Hepatocyte (in vitro differentiated cells): ENCODE results near the gene IKBKE. TPM values are rescaled to one million over a fixed set of nuclear protein-coding genes. Genes with fewer than 3 reads are reported as not detected.
A peak's percentile ranks its signal among the peaks of the same experiment; 100 is the strongest.

Experiments used
- DNase-seq: peaks from one replicate; pipeline ENCODE4 v3.0.0-alpha.2; 2016; ENCODE audit warnings: low spot score
- H2AFZ ChIP-seq: fragments of 200-600 bp; sonication (generic); 2 replicates; pipeline ENCODE4 v1.6.0; 2016; ENCODE audit warnings: antibody characterized with exemption, mild to moderate bottlenecking
- H3K27ac ChIP-seq: fragments of 200-600 bp; sonication (generic); 2 replicates; pipeline ENCODE4 v1.5.1; 2016; ENCODE audit warnings: mild to moderate bottlenecking
- H3K27me3 ChIP-seq: fragments of 200-600 bp; sonication (generic); 2 replicates; pipeline ENCODE4 v1.6.1; 2016
- H3K36me3 ChIP-seq: fragments of 200-600 bp; sonication (generic); replicated peaks from 2 replicates; pipeline ENCODE4 v1.5.1; 2016; ENCODE audit warnings: low read depth; ENCODE audit not compliant: insufficient read depth
- H3K4me1 ChIP-seq: fragments of 200-600 bp; sonication (generic); 2 replicates; pipeline ENCODE4 v1.5.1; 2016; ENCODE audit warnings: mild to moderate bottlenecking, moderate library complexity; ENCODE audit not compliant: insufficient read depth
- H3K4me2 ChIP-seq: fragments of 200-600 bp; sonication (generic); 2 replicates; pipeline ENCODE4 v1.6.0; 2016
- H3K4me3 ChIP-seq: fragments of 200-600 bp; sonication (generic); 2 replicates; pipeline ENCODE4 v1.5.1; 2016; ENCODE audit warnings: mild to moderate bottlenecking
- H3K79me2 ChIP-seq: fragments of 200-600 bp; sonication (generic); 2 replicates; pipeline ENCODE4 v1.6.0; 2017; ENCODE audit warnings: mild to moderate bottlenecking
- H3K9me2 ChIP-seq: fragments of 200-600 bp; sonication (generic); replicated peaks from 2 replicates; pipeline ENCODE4 v1.6.0; 2017; ENCODE audit warnings: mild to moderate bottlenecking; ENCODE audit not compliant: insufficient read depth
- H3K9me3 ChIP-seq: fragments of 200-600 bp; sonication (generic); 2 replicates; pipeline ENCODE4 v1.5.1; 2016; ENCODE audit warnings: low read depth, mild to moderate bottlenecking
- H4K20me1 ChIP-seq: fragments of 200-600 bp; sonication (generic); 2 replicates; pipeline ENCODE4 v1.6.0; 2016; ENCODE audit warnings: mild to moderate bottlenecking; ENCODE audit not compliant: insufficient read depth, poor library complexity, severe bottlenecking
- EZH2 ChIP-seq: fragments of 200-600 bp; sonication (generic); IDR thresholded peaks from 2 replicates; pipeline ENCODE4 v1.6.1; 2016; ENCODE audit warnings: antibody characterized with exemption, mild to moderate bottlenecking, borderline replicate concordance
- EZH2phosphoT487 ChIP-seq: fragments of 200-600 bp; sonication (generic); IDR thresholded peaks from one replicate; pipeline ENCODE4 v1.6.1; 2018; ENCODE audit warnings: antibody characterized with exemption, mild to moderate bottlenecking, low read depth, moderate library complexity; ENCODE audit not compliant: unreplicated experiment, severe bottlenecking
- WGBS: methylation state at CpG from one replicate; pipeline ENCODE4 v1.1.6; 2016; ENCODE audit warnings: low lambda C conversion rate; ENCODE audit errors: missing lambda C conversion rate; 5-methylcytosine and 5-hydroxymethylcytosine counted together
- polyA plus RNA-seq: library from polyadenylated mRNA; unstranded; fragments of >200 nt; fragmentation: Nextera tagmentation; extraction: Ambion mirVana; gene quantifications from 2 replicates; pipeline ENCODE4 v1.2.1, GENCODE V29; 2016
- total RNA-seq: library from RNA; depleted of rRNA; stranded (reverse); fragments of >200 nt; gene quantifications from 2 replicates; pipeline ENCODE4 v1.2.3, GENCODE V29; 2014
- TF ChIP-seq, protein P1 (sequence below): fragments of 200-600 bp; sonication (generic); IDR thresholded peaks from 2 replicates; pipeline ENCODE4 v1.5.1; 2016; ENCODE audit warnings: antibody characterized with exemption, mild to moderate bottlenecking; ENCODE audit not compliant: poor library complexity

IKBKE gene
- total and polyA plus RNA-seq, 2 experiments from 2014 or later: 5.9 to 6.4 TPM

DNA sequence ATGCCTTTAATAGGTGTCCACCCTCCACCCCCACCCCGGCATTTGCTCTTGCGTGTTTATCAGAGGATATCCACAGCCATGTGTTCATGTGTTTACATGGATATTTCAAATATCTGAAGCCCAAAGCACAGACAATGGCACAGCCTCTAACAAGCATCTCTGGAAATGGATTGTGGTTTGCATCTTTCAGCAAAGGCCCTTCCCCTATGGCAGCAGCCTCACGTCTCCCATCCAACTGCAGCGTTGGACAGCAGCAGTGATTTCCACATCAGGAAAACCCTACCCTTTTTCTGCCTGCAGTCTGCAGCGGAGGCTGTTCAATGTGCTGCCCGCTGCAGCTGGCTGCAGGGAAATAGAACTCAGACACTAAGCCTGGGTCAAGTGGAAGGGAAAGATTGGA lies 38.7 kb downstream of the IKBKE start:
- Histone ChIP-seq H3K4me1 (peaks cover 14% of the 10 kb centered on the region), H3K9me2 (no peaks in the 10 kb centered on the region), H3K79me2 (no peaks in the 10 kb centered on the region), H3K36me3 (no peaks in the 10 kb centered on the region), H3K4me3 (no peak overlapping the region), H3K27me3 (peaks cover 52% of the 10 kb centered on the region), H2AFZ (no peak overlapping the region), H3K27ac (no peak overlapping the region), H3K9me3 (no peaks in the 10 kb centered on the region), H3K4me2 (peak overlapping the region; percentile 96), H4K20me1 (no peaks in the 10 kb centered on the region)
- TF ChIP-seq EZH2: peak; percentile 12
- TF ChIP-seq EZH2phosphoT487: no peak
- TF ChIP-seq, protein P1, sequence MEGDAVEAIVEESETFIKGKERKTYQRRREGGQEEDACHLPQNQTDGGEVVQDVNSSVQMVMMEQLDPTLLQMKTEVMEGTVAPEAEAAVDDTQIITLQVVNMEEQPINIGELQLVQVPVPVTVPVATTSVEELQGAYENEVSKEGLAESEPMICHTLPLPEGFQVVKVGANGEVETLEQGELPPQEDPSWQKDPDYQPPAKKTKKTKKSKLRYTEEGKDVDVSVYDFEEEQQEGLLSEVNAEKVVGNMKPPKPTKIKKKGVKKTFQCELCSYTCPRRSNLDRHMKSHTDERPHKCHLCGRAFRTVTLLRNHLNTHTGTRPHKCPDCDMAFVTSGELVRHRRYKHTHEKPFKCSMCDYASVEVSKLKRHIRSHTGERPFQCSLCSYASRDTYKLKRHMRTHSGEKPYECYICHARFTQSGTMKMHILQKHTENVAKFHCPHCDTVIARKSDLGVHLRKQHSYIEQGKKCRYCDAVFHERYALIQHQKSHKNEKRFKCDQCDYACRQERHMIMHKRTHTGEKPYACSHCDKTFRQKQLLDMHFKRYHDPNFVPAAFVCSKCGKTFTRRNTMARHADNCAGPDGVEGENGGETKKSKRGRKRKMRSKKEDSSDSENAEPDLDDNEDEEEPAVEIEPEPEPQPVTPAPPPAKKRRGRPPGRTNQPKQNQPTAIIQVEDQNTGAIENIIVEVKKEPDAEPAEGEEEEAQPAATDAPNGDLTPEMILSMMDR: no peak
- peak; percentile 40 for DNase-seq
- 44% methylated on average over 6 of the region's 6 CpGs for WGBS

GRCh38 chr1:206509612-206510257 lies 39.5 kb downstream of the IKBKE start:
- H3K9me2 ChIP-seq: no peaks in the 10 kb centered on the region
- H3K79me2 ChIP-seq: no peaks in the 10 kb centered on the region
- H4K20me1 ChIP-seq: no peaks in the 10 kb centered on the region
- H3K9me3 ChIP-seq: no peaks in the 10 kb centered on the region
- H2AFZ ChIP-seq: no peak overlapping the region
- H3K27me3 ChIP-seq: peaks cover 49% of the 10 kb centered on the region
- peaks cover 14% of the 10 kb centered on the region for H3K4me1 ChIP-seq
- H3K4me3 ChIP-seq: no peak overlapping the region
- DNase-seq: no peak
- no peak overlapping the region for H3K4me2 ChIP-seq
- H3K27ac ChIP-seq: no peak overlapping the region
- WGBS: 86% methylated on average over 12 of the region's 12 CpGs
- TF ChIP-seq EZH2phosphoT487: no peak
- TF ChIP-seq, protein P1: no peak
- TF ChIP-seq EZH2: no peak
- no peaks in the 10 kb centered on the region for H3K36me3 ChIP-seq

- H3K9me3 ChIP-seq: no peaks in the 10 kb centered on the region
- no peak overlapping the region for H3K27ac ChIP-seq
- no peaks in the 10 kb centered on the region for H3K36me3 ChIP-seq
- peaks cover 14% of the 10 kb centered on the region for H3K4me1 ChIP-seq
- H4K20me1 ChIP-seq: no peaks in the 10 kb centered on the region
- H3K4me2 ChIP-seq: no peak overlapping the region
- peaks cover 42% of the 10 kb centered on the region for H3K27me3 ChIP-seq
- H3K4me3 ChIP-seq: no peak overlapping the region
- no peak for DNase-seq
- 85% methylated on average over 5 of the region's 5 CpGs for WGBS
- H3K9me2 ChIP-seq: no peaks in the 10 kb centered on the region
- H3K79me2 ChIP-seq: no peaks in the 10 kb centered on the region
- TF ChIP-seq EZH2phosphoT487 (no peak), EZH2 (no peak)
- TF ChIP-seq, protein P1: no peak
- H2AFZ ChIP-seq: no peak overlapping the region
Measured at GRCh38 chr1:206510371-206510770, 40.1 kb downstream of the IKBKE start.
